ENCODE results near the gene TPRX2. TPM values are rescaled to one million over a fixed set of nuclear protein-coding genes. Genes with fewer than 3 reads are reported as not detected.

TPRX2 gene
- polyA plus RNA-seq, 1 donor (not counting 4 experiments of a cell fraction or from before 2014, with no cell fraction given) = not detected

GRCh38 chr19:47890865-47891621, 32.0 kb downstream of the TPRX2 start:
- no peak for FAIRE-seq
- no peak for TF ChIP-seq EZH2 (IDR thresholded peaks at IDR 0.05; ENCODE audit: low read length)
- TF ChIP-seq CTCF (optimal IDR thresholded peaks at IDR 0.05 in 1 of 3, IDR thresholded peaks at IDR 0.05 in 1 of 3, conservative IDR thresholded peaks at IDR 0.05 in 1 of 3; ENCODE audit: extremely low read depth in 1 of 3, insufficient read depth in 2 of 3, low read length in 3 of 3) = no peak
- no peak overlapping the region for H3K4me3 ChIP-seq (ENCODE audit: control insufficient read depth in 2 of 3, extremely low read depth in 1 of 3, insufficient read depth in 2 of 3, low read depth in 1 of 3, low read length in 3 of 3)
- no peak overlapping the region for H3K27ac ChIP-seq (ENCODE audit: control insufficient read depth, insufficient read depth, low read length)
- no peaks in the 10 kb centered on the region for H3K9me3 ChIP-seq (ENCODE audit: control insufficient read depth, low read depth, low read length)
- no peaks in the 10 kb centered on the region for H3K27me3 ChIP-seq (ENCODE audit: control insufficient read depth, extremely low read depth, insufficient read depth, low read length)
- H3K36me3 ChIP-seq (ENCODE audit: control insufficient read depth in 2 of 2, extremely low read depth in 1 of 2, insufficient read depth in 2 of 2, low read length in 2 of 2) = no peaks in the 10 kb centered on the region
- no peak for DNase-seq (ENCODE audit: low read depth, low spot score)
- dilution Hi-C loops (cut with MboI; ENCODE audit: extremely low pct_ligation_motif_present, low sequenced_read_pairs) = no loop called here
- H3K4me1 ChIP-seq (ENCODE audit: control insufficient read depth, extremely low read depth, insufficient read depth, low read length) = no peaks in the 10 kb centered on the region
- H3K9ac ChIP-seq (ENCODE audit: control insufficient read depth, extremely low read depth, insufficient read depth, low read length) = no peak overlapping the region
- no peaks in the 10 kb centered on the region for H3K79me2 ChIP-seq (ENCODE audit: control insufficient read depth, insufficient read depth, low read length)
- no peaks in the 10 kb centered on the region for H3K9me1 ChIP-seq (ENCODE audit: control insufficient read depth, extremely low read depth, insufficient read depth, low read length)
- H4K20me1 ChIP-seq (ENCODE audit: control insufficient read depth, extremely low read depth, insufficient read depth, low read length) = no peaks in the 10 kb centered on the region
- no peak overlapping the region for H2AFZ ChIP-seq (ENCODE audit: control insufficient read depth, low read length)
- H3K4me2 ChIP-seq (ENCODE audit: control insufficient read depth, extremely low read depth, insufficient read depth, low read depth, low read length) = no peak overlapping the region

DNA sequence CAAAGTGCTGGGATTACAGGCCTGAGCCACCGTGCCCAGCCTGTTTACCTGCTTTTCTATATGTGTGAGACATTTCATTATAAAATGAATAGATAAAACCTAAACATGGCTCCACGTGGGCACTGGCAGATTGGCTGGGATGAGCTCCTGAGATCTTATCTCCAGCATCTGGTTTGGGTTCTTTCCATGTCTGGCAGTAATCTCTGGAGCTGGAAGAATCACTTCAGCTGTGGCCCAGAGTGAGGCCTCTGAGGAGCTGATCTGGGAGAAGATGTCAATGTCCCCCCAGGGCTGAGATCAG, 32.5 kb downstream of the TPRX2 start:
- no peak for TF ChIP-seq CTCF (optimal IDR thresholded peaks at IDR 0.05 in 1 of 3, IDR thresholded peaks at IDR 0.05 in 1 of 3, conservative IDR thresholded peaks at IDR 0.05 in 1 of 3; ENCODE audit: extremely low read depth in 1 of 3, insufficient read depth in 2 of 3, low read length in 3 of 3)
- no peak for TF ChIP-seq EZH2 (IDR thresholded peaks at IDR 0.05; ENCODE audit: low read length)
- FAIRE-seq (no peak), DNase-seq (ENCODE audit: low read depth, low spot score) (no peak)

More for the DNA sequence above, 32.5 kb downstream of the TPRX2 start:
- Histone ChIP-seq H3K9me3 (ENCODE audit: control insufficient read depth, low read depth, low read length) (no peaks in the 10 kb centered on the region), H3K27ac (ENCODE audit: control insufficient read depth, insufficient read depth, low read length) (no peak overlapping the region), H3K4me1 (ENCODE audit: control insufficient read depth, extremely low read depth, insufficient read depth, low read length) (no peaks in the 10 kb centered on the region), H2AFZ (ENCODE audit: control insufficient read depth, low read length) (no peak overlapping the region), H3K4me2 (ENCODE audit: control insufficient read depth, extremely low read depth, insufficient read depth, low read depth, low read length) (no peak overlapping the region), H3K4me3 (ENCODE audit: control insufficient read depth in 2 of 3, extremely low read depth in 1 of 3, insufficient read depth in 2 of 3, low read depth in 1 of 3, low read length in 3 of 3) (no peak overlapping the region), H4K20me1 (ENCODE audit: control insufficient read depth, extremely low read depth, insufficient read depth, low read length) (no peaks in the 10 kb centered on the region), H3K9me1 (ENCODE audit: control insufficient read depth, extremely low read depth, insufficient read depth, low read length) (no peaks in the 10 kb centered on the region), H3K36me3 (ENCODE audit: control insufficient read depth in 2 of 2, extremely low read depth in 1 of 2, insufficient read depth in 2 of 2, low read length in 2 of 2) (no peaks in the 10 kb centered on the region), H3K9ac (ENCODE audit: control insufficient read depth, extremely low read depth, insufficient read depth, low read length) (no peak overlapping the region), H3K79me2 (ENCODE audit: control insufficient read depth, insufficient read depth, low read length) (no peaks in the 10 kb centered on the region), H3K27me3 (ENCODE audit: control insufficient read depth, extremely low read depth, insufficient read depth, low read length) (no peaks in the 10 kb centered on the region)
- dilution Hi-C loops (cut with MboI; ENCODE audit: extremely low pct_ligation_motif_present, low sequenced_read_pairs) = no loop called here
